Heart left ventricle (tissue), 16 donors: Measurements from ENCODE around the gene ADAMTS4. TPM values are rescaled to one million over a fixed set of nuclear protein-coding genes. Genes with fewer than 3 reads are reported as not detected.
A peak's percentile ranks its signal among the peaks of the same experiment; 100 is the strongest.

ENCODE experiments used
- ATAC-seq, 4 donors: fragments of 200-7000 bp; cut with Tn5 transposase; one replicate each; pipeline ENCODE4 v1.9.1; 2020 to 2022; ENCODE audit warnings: moderate library complexity in 4 of 4, mild to moderate bottlenecking in 3 of 4, moderate number of reproducible peaks in 1 of 4
- DNase-seq, 5 donors: peaks; one replicate each; pipeline ENCODE4 v3.0.0-alpha.2; 2020
- H3K27ac ChIP-seq, 12 donors: fragments of 200-600 bp; sonication (generic) in 4 of 12; one replicate each; pipeline versions ENCODE4 v1.5.0 to v1.8.0; 2016 to 2022; ENCODE audit warnings: mild to moderate bottlenecking in 2 of 12
- H3K27me3 ChIP-seq, 9 donors: fragments of 200-600 bp; sonication (generic) in 2 of 9; one replicate each; pipeline versions ENCODE4 v1.5.1 to v1.8.0; 2016 to 2022; ENCODE audit warnings: mild to moderate bottlenecking in 3 of 9
- H3K36me3 ChIP-seq, 9 donors: fragments of 200-600 bp; sonication (generic) in 2 of 9; one replicate each; pipeline versions ENCODE4 v1.5.0 to v1.8.0; 2018 to 2022; ENCODE audit warnings: mild to moderate bottlenecking in 2 of 9
- H3K4me1 ChIP-seq, 12 donors: fragments of 200-600 bp; sonication (generic) in 4 of 12; one replicate each; pipeline versions ENCODE4 v1.5.0 to v1.8.0; 2016 to 2022; ENCODE audit warnings: mild to moderate bottlenecking in 3 of 12
- H3K4me3 ChIP-seq, 12 donors: fragments of 200-600 bp; sonication (generic) in 4 of 12; one replicate each; pipeline versions ENCODE4 v1.5.0 to v1.8.0; 2017 to 2022; ENCODE audit warnings: mild to moderate bottlenecking in 9 of 12, moderate library complexity in 4 of 12
- H3K9me3 ChIP-seq, 12 donors: fragments of 200-600 bp; sonication (generic) in 4 of 12; one replicate each; pipeline versions ENCODE4 v1.5.0 to v1.8.0; 2016 to 2022; ENCODE audit warnings: mild to moderate bottlenecking in 1 of 12
- CTCF ChIP-seq, 12 donors: fragments of 200-600 bp; sonication (generic) in 4 of 12; IDR thresholded peaks; one replicate each; pipeline versions ENCODE4 v1.5.0 to v1.8.0; 2018 to 2022; ENCODE audit warnings: antibody characterized with exemption in 12 of 12, mild to moderate bottlenecking in 5 of 12
- POLR2A ChIP-seq, 2 donors: fragments of 450-650 bp; IDR thresholded peaks; one replicate each; pipeline ENCODE4 v1.6.1; 2017; ENCODE audit warnings: antibody characterized with exemption in 2 of 2, mild to moderate bottlenecking in 2 of 2, moderate library complexity in 2 of 2
- WGBS, 4 donors: extraction: QIAGEN DNeasy Blood & Tissue Kit in 2 of 4; methylation state at CpG; one replicate each; pipeline versions ENCODE4 v1.1.5 to v1.1.7; 2013 to 2018; 5-methylcytosine and 5-hydroxymethylcytosine counted together
- intact Hi-C, 10 donors: fragments of 100-400 bp; cut with DNase I; formaldehyde crosslinking; loops; one replicate each; pipeline versions ENCODE4 v1.11.1 to v1.14.2; 2022
- microRNA-seq, 4 donors: library from miRNA; unstranded; fragments of <30 nt; microRNA quantifications; one replicate each; pipeline versions ENCODE4 to v1.2.0, GENCODE V29; 2017 to 2020
- polyA plus RNA-seq, 2 donors: library from polyadenylated mRNA; stranded (reverse); fragments of 200-250 nt; gene quantifications; one replicate each; pipeline ENCODE4 v1.2.3, GENCODE V29; 2013
- total RNA-seq, 9 donors: library from RNA; depleted of rRNA in 2 of 9; stranded (reverse); fragments of >200 nt in 2 of 9; fragmentation: NEBNext Ultra II Directional in 3 of 9; extraction: Animal tissue kit (Norgen Biotek cat#: 25700) in 3 of 9; gene quantifications; one replicate each; pipeline versions ENCODE4 v1.1.0 to v1.2.4, GENCODE V29; 2016 to 2023
- donor health status: ischemic (EF 13 %, LVEDD 7.1; RV severe dilation, severe dysfunction).
- donor health status: healthy with polysubstance abuse.
- donor health status: DM: no; HTN: yes; CAD: no.
- donor health status: DM: no; HTN: no; CAD: no.
- donor health status: ischemic (EF 25% LVEDD 6.9; RV normal size, moderate dysfunction).
- donor health status: ischemic (EF 25% LVEDD 5.7; RV mildly dilated, moderate dysfunction).
- donor health status: healthy.
- donor health status: DM: yes; HTN: yes; CAD: no.
- donor health status: ischemic (EF 35%, LVEDD 5.7; RV mildly dilated, moderate dysfunction).
- donor health status: nonischemic (EF 11% LVEDD 7.7; RV severe dilation, severe dysfunction).
- donor health status: DM: yes; HTN: yes; CAD: no.
- donor health status: PGD.
- donor health status: ischemic (EF 29% LVEDD 5.4; RV normal size, mild dysfunction).
- donor health status: nonischemic (EF 23%, LVEDD 6.1; RV moderate dilation, normal function).

Gene ADAMTS4
- total and polyA plus RNA-seq, 11 donors, result 1.6 to 65.2 (median 6.1) TPM

GRCh38 chr1:161137881-161138280 lies 61.0 kb downstream of the ADAMTS4 start:
- Histone ChIP-seq H3K9me3 (no peaks in the 10 kb centered on the region), H3K27ac (peak overlapping the region in 5 of 12 donors; percentile 12 to 51 (median 30)), H3K4me1 (peaks cover 5 to 49% (median 12%) of the 10 kb centered on the region in 12 donors), H3K36me3 (no peaks in the 10 kb centered on the region), H3K27me3 (no peaks in the 10 kb centered on the region), H3K4me3 (no peak overlapping the region)
- 61 to 76% (median 70%) methylated on average over 3 of the region's 3 CpGs for WGBS, 4 donors
- no peak for DNase-seq
- TF ChIP-seq CTCF (IDR thresholded peaks at IDR 0.05) (no peak), POLR2A (IDR thresholded peaks at IDR 0.05) (no peak)
- intact Hi-C loops, result loop anchor here in 7 of 10 donors (5.0 to 10.0 kb wide), 3 partner anchors 93 to 143 kb away; partner anchors contain the start of gene USF1 (in 3 of the 7)
- ATAC-seq, result no peak

Small RNA genes within 50 kb of the gene (microRNA-seq; reads per million reads assigned to microRNA genes)
- gene MIR5187, result 1.2 to 7.4 (median 3.4) reads per million in 4 donors

Other genes starting within 250 kb of the ADAMTS4 start
- gene ITLN2, start 244.2 kb downstream of the ADAMTS4 start, total RNA-seq, result 1 to 10 TPM in 1 of 9 donors, under 1 TPM in 1, not detected in 7; 0.46 to 4.1 TPM
- under 1 TPM; 0.15 to 0.23 TPM for gene ITLN2, start 244.2 kb downstream of the ADAMTS4 start, polyA plus RNA-seq
- gene F11R, start 177.9 kb downstream of the ADAMTS4 start, total RNA-seq, result 10 to 100 TPM in 5 of 9 donors, 1 to 10 TPM in 4; 7.5 to 23.4 (median 10.9) TPM
- 10 to 100 TPM in 1 of 2 donors, 1 to 10 TPM in 1; 7.4 to 13.8 TPM for gene F11R, start 177.9 kb downstream of the ADAMTS4 start, polyA plus RNA-seq
- gene TSTD1, start 160.1 kb downstream of the ADAMTS4 start, total RNA-seq, result 10 to 100 TPM in 7 of 9 donors, 1 to 10 TPM in 2; 6.1 to 22.7 (median 14.4) TPM
- gene TSTD1, start 160.1 kb downstream of the ADAMTS4 start, polyA plus RNA-seq, result 10 to 100 TPM; 14.7 to 16.2 TPM
- 10 to 100 TPM; 20.2 to 51.1 (median 28.2) TPM for gene USF1, start 153.1 kb downstream of the ADAMTS4 start, total RNA-seq
- gene USF1, start 153.1 kb downstream of the ADAMTS4 start, polyA plus RNA-seq, result 10 to 100 TPM; 31.9 to 43.0 TPM
- 10 to 100 TPM in 2 of 9 donors, 1 to 10 TPM in 7; 1.7 to 32.2 (median 2.1) TPM for gene ARHGAP30, start 129.2 kb downstream of the ADAMTS4 start, total RNA-seq
- 1 to 10 TPM; 1.3 to 3.0 TPM for gene ARHGAP30, start 129.2 kb downstream of the ADAMTS4 start, polyA plus RNA-seq
- gene NECTIN4, start 109.5 kb downstream of the ADAMTS4 start, total RNA-seq, result under 1 TPM in 2 of 9 donors, not detected in 7; 0.07 to 0.53 TPM
- gene NECTIN4, start 109.5 kb downstream of the ADAMTS4 start, polyA plus RNA-seq, result under 1 TPM in 1 of 2 donors, not detected in 1; 0.03 TPM
- 10 to 100 TPM in 3 of 9 donors, 1 to 10 TPM in 6; 2.4 to 13.3 (median 6.1) TPM for gene KLHDC9, start 100.7 kb downstream of the ADAMTS4 start, total RNA-seq
- 1 to 10 TPM in 1 of 2 donors, under 1 TPM in 1; 0.43 to 3.2 TPM for gene KLHDC9, start 100.7 kb downstream of the ADAMTS4 start, polyA plus RNA-seq
- 10 to 100 TPM; 38.3 to 59.1 (median 49.4) TPM for gene PFDN2, start 81.0 kb downstream of the ADAMTS4 start, total RNA-seq
- gene PFDN2, start 81.0 kb downstream of the ADAMTS4 start, polyA plus RNA-seq, result 100 to 1,000 TPM; 162 to 234 TPM
- 10 to 100 TPM; 28.1 to 42.7 (median 34.7) TPM for gene NIT1, start 80.9 kb downstream of the ADAMTS4 start, total RNA-seq
- gene NIT1, start 80.9 kb downstream of the ADAMTS4 start, polyA plus RNA-seq, result 10 to 100 TPM; 25.8 to 34.3 TPM
- gene DEDD, start 66.4 kb downstream of the ADAMTS4 start, total RNA-seq, result 10 to 100 TPM; 20.8 to 36.0 (median 26.5) TPM
- gene DEDD, start 66.4 kb downstream of the ADAMTS4 start, polyA plus RNA-seq, result 10 to 100 TPM; 13.8 to 38.8 TPM
- 10 to 100 TPM; 54.4 to 86.9 (median 73.2) TPM for gene UFC1, start 45.1 kb downstream of the ADAMTS4 start, total RNA-seq
- gene UFC1, start 45.1 kb downstream of the ADAMTS4 start, polyA plus RNA-seq, result 100 to 1,000 TPM in 1 of 2 donors, 10 to 100 TPM in 1; 60.7 to 131 TPM
- 10 to 100 TPM; 12.3 to 20.0 (median 14.6) TPM for gene USP21, start 39.6 kb downstream of the ADAMTS4 start, total RNA-seq
- 10 to 100 TPM; 13.0 TPM for gene USP21, start 39.6 kb downstream of the ADAMTS4 start, polyA plus RNA-seq
- gene PPOX, start 32.6 kb downstream of the ADAMTS4 start, total RNA-seq, result 10 to 100 TPM in 8 of 9 donors, 1 to 10 TPM in 1; 9.7 to 16.7 (median 13.7) TPM
- gene PPOX, start 32.6 kb downstream of the ADAMTS4 start, polyA plus RNA-seq, result 10 to 100 TPM; 10.7 to 24.3 TPM
- 10 to 100 TPM; 18.2 to 34.1 (median 22.4) TPM for gene B4GALT3, start 21.5 kb downstream of the ADAMTS4 start, total RNA-seq
- 10 to 100 TPM; 13.4 to 40.8 TPM for gene B4GALT3, start 21.5 kb downstream of the ADAMTS4 start, polyA plus RNA-seq
- 100 to 1,000 TPM; 214 to 460 (median 297) TPM for gene NDUFS2, start 3.3 kb upstream of the ADAMTS4 start, total RNA-seq
- 100 to 1,000 TPM; 157 to 189 TPM for gene NDUFS2, start 3.3 kb upstream of the ADAMTS4 start, polyA plus RNA-seq
- 100 to 1,000 TPM in 1 of 9 donors, 10 to 100 TPM in 5, 1 to 10 TPM in 3; 2.9 to 157 (median 17.1) TPM for gene FCER1G, start 16.2 kb upstream of the ADAMTS4 start, total RNA-seq
- 10 to 100 TPM; 14.6 to 40.0 TPM for gene FCER1G, start 16.2 kb upstream of the ADAMTS4 start, polyA plus RNA-seq
- not detected for gene APOA2, start 24.6 kb upstream of the ADAMTS4 start, total RNA-seq
- gene APOA2, start 24.6 kb upstream of the ADAMTS4 start, polyA plus RNA-seq, result not detected
- gene TOMM40L, start 27.0 kb upstream of the ADAMTS4 start, total RNA-seq, result 10 to 100 TPM; 24.1 to 37.1 (median 31.1) TPM
- gene TOMM40L, start 27.0 kb upstream of the ADAMTS4 start, polyA plus RNA-seq, result 10 to 100 TPM; 28.8 to 29.1 TPM
- not detected for gene NR1I3, start 39.1 kb upstream of the ADAMTS4 start, total RNA-seq
- under 1 TPM in 1 of 2 donors, not detected in 1; 0.23 TPM for gene NR1I3, start 39.1 kb upstream of the ADAMTS4 start, polyA plus RNA-seq
- gene PCP4L1, start 59.7 kb upstream of the ADAMTS4 start, total RNA-seq, result under 1 TPM in 8 of 9 donors, not detected in 1; 0.29 to 0.62 (median 0.49) TPM
- under 1 TPM; 0.19 to 0.42 TPM for gene PCP4L1, start 59.7 kb upstream of the ADAMTS4 start, polyA plus RNA-seq
- gene MPZ, start 110.9 kb upstream of the ADAMTS4 start, total RNA-seq, result 1 to 10 TPM in 8 of 9 donors, under 1 TPM in 1; 0.90 to 5.6 (median 2.7) TPM
- gene MPZ, start 110.9 kb upstream of the ADAMTS4 start, polyA plus RNA-seq, result 1 to 10 TPM; 1.2 to 2.1 TPM
- gene SDHC, start 115.3 kb upstream of the ADAMTS4 start, total RNA-seq, result 100 to 1,000 TPM; 113 to 408 (median 314) TPM
- 100 to 1,000 TPM in 1 of 2 donors, 10 to 100 TPM in 1; 50.6 to 256 TPM for gene SDHC, start 115.3 kb upstream of the ADAMTS4 start, polyA plus RNA-seq
- not detected for gene CFAP126, start 168.8 kb upstream of the ADAMTS4 start, total RNA-seq
- not detected for gene CFAP126, start 168.8 kb upstream of the ADAMTS4 start, polyA plus RNA-seq